Measurements from ENCODE around the gene ELAPOR1. TPM values are rescaled to one million over a fixed set of nuclear protein-coding genes. Genes with fewer than 3 reads are reported as not detected.

The ELAPOR1 gene
- total RNA-seq, 1 donor from 2014 or later: 0.83 TPM

- Mint-ChIP-seq H3K9me3 (ENCODE audit: unreplicated experiment) (no peaks in the 10 kb centered on the region), H3K4me3 (ENCODE audit: unreplicated experiment) (peak overlapping the region; percentile 99), H3K4me1 (ENCODE audit: unreplicated experiment) (peaks cover 6% of the 10 kb centered on the region), H3K27me3 (ENCODE audit: unreplicated experiment) (no peaks in the 10 kb centered on the region), H3K36me3 (ENCODE audit: unreplicated experiment) (peaks cover 3% of the 10 kb centered on the region), H3K27ac (ENCODE audit: unreplicated experiment) (peak overlapping the region; percentile 89)
- peak; percentile 98 for DNase-seq (ENCODE audit: extremely low spot score, unreplicated experiment)
- peak; percentile 88 for TF ChIP-seq CTCF (IDR thresholded peaks at IDR 0.05)
Measured at GRCh38 chr1:109099938-109100773, 13.8 kb upstream of the ELAPOR1 start.

GRCh38 chr1:109104364-109105151 is 9.4 kb upstream of the ELAPOR1 start:
- Mint-ChIP-seq H3K27ac (ENCODE audit: unreplicated experiment) (no peak overlapping the region), H3K36me3 (ENCODE audit: unreplicated experiment) (peaks cover 2% of the 10 kb centered on the region), H3K4me3 (ENCODE audit: unreplicated experiment) (no peak overlapping the region), H3K9me3 (ENCODE audit: unreplicated experiment) (no peaks in the 10 kb centered on the region), H3K27me3 (ENCODE audit: unreplicated experiment) (peaks cover 6% of the 10 kb centered on the region), H3K4me1 (ENCODE audit: unreplicated experiment) (peaks cover 6% of the 10 kb centered on the region)
- no peak for DNase-seq (ENCODE audit: extremely low spot score, unreplicated experiment)
- TF ChIP-seq CTCF (IDR thresholded peaks at IDR 0.05): no peak

- Mint-ChIP-seq H3K9me3 (ENCODE audit: unreplicated experiment) (no peaks in the 10 kb centered on the region), H3K27ac (ENCODE audit: unreplicated experiment) (no peak overlapping the region), H3K27me3 (ENCODE audit: unreplicated experiment) (peaks cover 19% of the 10 kb centered on the region), H3K36me3 (ENCODE audit: unreplicated experiment) (peaks cover 2% of the 10 kb centered on the region), H3K4me3 (ENCODE audit: unreplicated experiment) (no peak overlapping the region), H3K4me1 (ENCODE audit: unreplicated experiment) (peaks cover 3% of the 10 kb centered on the region)
- TF ChIP-seq CTCF (IDR thresholded peaks at IDR 0.05): no peak
- DNase-seq (ENCODE audit: extremely low spot score, unreplicated experiment): no peak
Measured at GRCh38 chr1:109105881-109106280, 8.0 kb upstream of the ELAPOR1 start.

- H3K27ac Mint-ChIP-seq (ENCODE audit: unreplicated experiment): no peak overlapping the region
- H3K4me1 Mint-ChIP-seq (ENCODE audit: unreplicated experiment): peaks cover 3% of the 10 kb centered on the region
- no peaks in the 10 kb centered on the region for H3K9me3 Mint-ChIP-seq (ENCODE audit: unreplicated experiment)
- peaks cover 28% of the 10 kb centered on the region for H3K27me3 Mint-ChIP-seq (ENCODE audit: unreplicated experiment)
- TF ChIP-seq CTCF (IDR thresholded peaks at IDR 0.05): no peak
- H3K36me3 Mint-ChIP-seq (ENCODE audit: unreplicated experiment): peaks cover 2% of the 10 kb centered on the region
- DNase-seq (ENCODE audit: extremely low spot score, unreplicated experiment): no peak
- H3K4me3 Mint-ChIP-seq (ENCODE audit: unreplicated experiment): no peak overlapping the region
Measured at GRCh38 chr1:109107785-109108184, 6.1 kb upstream of the ELAPOR1 start.

GRCh38 chr1:109109906-109110305 is 4.0 kb upstream of the ELAPOR1 start:
- no peak for DNase-seq (ENCODE audit: extremely low spot score, unreplicated experiment)
- H3K27ac Mint-ChIP-seq (ENCODE audit: unreplicated experiment): no peak overlapping the region

More at GRCh38 chr1:109109906-109110305, 4.0 kb upstream of the ELAPOR1 start:
- Mint-ChIP-seq H3K4me3 (ENCODE audit: unreplicated experiment) (no peak overlapping the region), H3K36me3 (ENCODE audit: unreplicated experiment) (peaks cover under 1% of the 10 kb centered on the region), H3K4me1 (ENCODE audit: unreplicated experiment) (peaks cover 15% of the 10 kb centered on the region), H3K27me3 (ENCODE audit: unreplicated experiment) (peaks cover 46% of the 10 kb centered on the region), H3K9me3 (ENCODE audit: unreplicated experiment) (no peaks in the 10 kb centered on the region)
- TF ChIP-seq CTCF (IDR thresholded peaks at IDR 0.05): no peak
